Mesenchymal stem cell (in vitro differentiated cells and primary cell): ENCODE results near the gene SPAAR.
A peak's percentile ranks its signal among the peaks of the same experiment; 100 is the strongest.
"Not testable (repeated sequence)": the region's sequence is repeated elsewhere in the genome, so short reads cannot be mapped to it uniquely, and the experiment has no call there.

ENCODE experiments used
- DNase-seq: peaks from one replicate; pipeline ENCODE4 v3.0.0-alpha.2; 2013
- H2AFZ ChIP-seq: one replicate; pipeline ENCODE4 v1.6.1; 2013; ENCODE audit warnings: low read depth, mild to moderate bottlenecking, control low read depth, inconsistent platforms, low read length, moderate library complexity
- H2AK5ac ChIP-seq: 2 replicates; pipeline ENCODE4 v1.6.1; 2013; ENCODE audit warnings: low read length, moderate library complexity, mild to moderate bottlenecking, inconsistent platforms; ENCODE audit not compliant: severe bottlenecking
- H2BK120ac ChIP-seq: one replicate; pipeline ENCODE4 v1.6.1; 2013; ENCODE audit warnings: low read depth, mild to moderate bottlenecking, inconsistent platforms, low read length, moderate library complexity
- H2BK12ac ChIP-seq, 2 experiments: one replicate each; pipeline ENCODE4 v1.6.1; 2013; ENCODE audit warnings: inconsistent platforms in 2 of 2, low read length in 2 of 2, mild to moderate bottlenecking in 2 of 2, moderate library complexity in 2 of 2, control low read depth in 1 of 2
- H2BK15ac ChIP-seq: one replicate; pipeline ENCODE4 v1.6.1; 2013; ENCODE audit warnings: mild to moderate bottlenecking, low read depth, inconsistent platforms; ENCODE audit not compliant: poor library complexity, severe bottlenecking
- H2BK5ac ChIP-seq: 2 replicates; pipeline ENCODE4 v1.6.1; 2013; ENCODE audit warnings: low read depth, mild to moderate bottlenecking, low read length, control low read depth, inconsistent platforms; ENCODE audit not compliant: poor library complexity, severe bottlenecking
- H3K14ac ChIP-seq, 2 experiments: one replicate each; pipeline ENCODE4 v1.6.1; 2013; ENCODE audit warnings: inconsistent platforms in 2 of 2, low read length in 2 of 2, control low read depth in 1 of 2, mild to moderate bottlenecking in 1 of 2, moderate library complexity in 1 of 2
- H3K18ac ChIP-seq, 2 experiments: one replicate each; pipeline ENCODE4 v1.6.1; 2013; ENCODE audit warnings: inconsistent platforms in 2 of 2, low read length in 2 of 2, control low read depth in 1 of 2, low read depth in 1 of 2, mild to moderate bottlenecking in 1 of 2
- H3K23ac ChIP-seq, 2 experiments: one replicate each; pipeline ENCODE4 v1.6.1; 2013; ENCODE audit warnings: inconsistent platforms in 2 of 2, low read length in 2 of 2, mild to moderate bottlenecking in 2 of 2, moderate library complexity in 2 of 2, control low read depth in 1 of 2
- H3K27ac ChIP-seq: 2 replicates; pipeline ENCODE4 v1.5.1; 2013; ENCODE audit warnings: mild to moderate bottlenecking, moderate library complexity, low read length, control low read depth, inconsistent platforms; ENCODE audit not compliant: poor library complexity, severe bottlenecking
- H3K27me3 ChIP-seq, 2 experiments: 2 replicates each; pipeline versions ENCODE4 v1.6.1 to v1.7.0; 2013; ENCODE audit warnings: low read length in 2 of 2, mild to moderate bottlenecking in 2 of 2, moderate library complexity in 2 of 2, control low read depth in 1 of 2, inconsistent platforms in 1 of 2; ENCODE audit not compliant: control insufficient read depth in 1 of 2, insufficient read depth in 1 of 2
- H3K36me3 ChIP-seq, 2 experiments: 2 replicates each; pipeline versions ENCODE4 v1.6.1 to v1.7.0; 2013; ENCODE audit warnings: low read length in 2 of 2, control low read depth in 1 of 2, inconsistent platforms in 1 of 2, low read depth in 1 of 2, mild to moderate bottlenecking in 1 of 2; ENCODE audit not compliant: insufficient read depth in 2 of 2, control insufficient read depth in 1 of 2
- H3K4ac ChIP-seq, 2 experiments: one replicate each; pipeline ENCODE4 v1.6.1; 2013; ENCODE audit warnings: inconsistent platforms in 2 of 2, low read length in 2 of 2, mild to moderate bottlenecking in 2 of 2, moderate library complexity in 2 of 2, control low read depth in 1 of 2, low read depth in 1 of 2
- H3K4me1 ChIP-seq: 2 replicates; pipeline ENCODE4 v1.6.1; 2013; ENCODE audit warnings: low read depth, low read length, control low read depth; ENCODE audit not compliant: control insufficient read depth, insufficient read depth
- H3K4me2 ChIP-seq: 2 replicates; pipeline ENCODE4 v1.6.1; 2013; ENCODE audit warnings: low read length, mild to moderate bottlenecking, inconsistent platforms; ENCODE audit not compliant: poor library complexity, severe bottlenecking
- H3K4me3 ChIP-seq, 2 experiments: 2 replicates each; pipeline versions ENCODE4 v1.5.1 to v1.7.0; 2013; ENCODE audit warnings: low read length in 2 of 2, mild to moderate bottlenecking in 2 of 2, control low read depth in 1 of 2, low read depth in 1 of 2; ENCODE audit not compliant: insufficient read depth in 1 of 2
- H3K79me1 ChIP-seq: replicated peaks from 2 replicates; pipeline ENCODE4 v1.6.1; 2013; ENCODE audit warnings: mild to moderate bottlenecking, control low read depth, low read length, inconsistent platforms; ENCODE audit not compliant: poor library complexity, severe bottlenecking
- H3K9ac ChIP-seq: 2 replicates; pipeline ENCODE4 v1.7.0; 2013; ENCODE audit warnings: mild to moderate bottlenecking, low read length, moderate library complexity
- H3K9me3 ChIP-seq: 2 replicates; pipeline ENCODE4 v1.7.0; 2013; ENCODE audit warnings: mild to moderate bottlenecking, low read length; ENCODE audit not compliant: control insufficient read depth
- H4K8ac ChIP-seq: one replicate; pipeline ENCODE4 v1.6.1; 2013; ENCODE audit warnings: inconsistent platforms, mild to moderate bottlenecking, low read length, moderate library complexity
- H4K91ac ChIP-seq: one replicate; pipeline ENCODE4 v1.6.1; 2013; ENCODE audit warnings: mild to moderate bottlenecking, low read length, inconsistent platforms
- whole genome bisulfite sequencing: methylation state at CpG from one replicate; pipeline ENCODE4 v1.1.7; 2013; ENCODE audit warnings: mixed read lengths; 5-methylcytosine and 5-hydroxymethylcytosine counted together

Gene SPAAR

DNA sequence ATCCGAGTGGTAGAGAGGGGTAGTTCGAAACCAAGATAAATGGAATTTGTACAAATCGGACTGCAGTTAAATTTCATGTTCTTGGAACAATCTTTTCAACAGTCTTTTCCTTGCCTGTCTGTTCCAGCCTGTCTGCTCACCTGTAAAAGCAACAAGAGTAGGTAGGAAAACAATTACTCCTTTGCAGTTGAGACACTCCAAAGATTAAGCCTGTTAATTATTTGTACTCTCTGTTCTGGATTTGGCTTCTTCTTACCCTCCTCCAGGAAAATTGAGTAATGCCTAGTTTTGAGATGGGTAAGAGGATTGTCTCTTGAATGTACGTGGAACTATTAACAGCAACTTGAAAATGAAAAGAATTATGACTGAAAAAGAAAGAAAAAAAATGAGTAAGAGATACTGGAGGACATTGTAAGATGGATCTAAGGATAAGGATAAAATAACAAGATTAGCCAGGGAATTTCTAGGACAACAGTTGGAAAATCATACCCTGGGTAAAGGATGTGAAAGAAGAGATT, 24.3 kb downstream of the SPAAR start:
- WGBS = 90% methylated on average over 4 of the region's 4 CpGs
- no peaks in the 10 kb centered on the region for H3K9me3 ChIP-seq
- H3K36me3 ChIP-seq = no peaks in the 10 kb centered on the region
- H4K8ac ChIP-seq = no peak overlapping the region
- H3K27ac ChIP-seq = no peak overlapping the region
- H2AFZ ChIP-seq = no peak overlapping the region
- H2BK5ac ChIP-seq = no peak overlapping the region
- H3K4me3 ChIP-seq = no peak overlapping the region
- no peaks in the 10 kb centered on the region for H3K27me3 ChIP-seq
- no peak overlapping the region for H3K23ac ChIP-seq
- H3K18ac ChIP-seq = no peak overlapping the region
- no peak overlapping the region for H3K9ac ChIP-seq
- H3K4me1 ChIP-seq = peaks cover 5% of the 10 kb centered on the region
- H3K14ac ChIP-seq = no peak overlapping the region
- H2BK120ac ChIP-seq = no peak overlapping the region
- H2BK15ac ChIP-seq = no peak overlapping the region
- H3K4ac ChIP-seq = no peak overlapping the region
- no peak overlapping the region for H2AK5ac ChIP-seq
- no peak overlapping the region for H3K4me2 ChIP-seq
- no peak overlapping the region for H2BK12ac ChIP-seq
- no peaks in the 10 kb centered on the region for H3K79me1 ChIP-seq
- H4K91ac ChIP-seq = no peak overlapping the region
- no peak for DNase-seq

DNA sequence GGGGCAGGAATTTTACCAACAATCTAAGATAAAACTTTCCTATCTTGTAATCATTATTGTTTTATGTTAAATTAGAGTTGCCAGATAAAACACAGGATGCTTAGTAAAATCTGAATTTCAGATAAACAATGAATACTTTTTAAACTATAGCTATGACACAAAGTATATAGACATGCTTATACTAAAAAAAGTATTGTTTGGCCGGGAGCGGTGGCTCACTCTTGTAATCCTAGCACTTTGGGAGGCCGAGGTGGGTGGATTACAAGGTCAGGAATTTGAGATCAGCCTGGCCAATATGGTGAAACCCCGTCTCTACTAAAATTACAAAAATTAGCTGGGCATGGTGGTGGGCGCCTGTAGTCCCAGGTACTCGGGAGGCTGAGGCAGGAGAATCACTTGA, 24.8 kb downstream of the SPAAR start:
- H3K9ac ChIP-seq, H2BK5ac ChIP-seq, H3K27ac ChIP-seq, H2BK15ac ChIP-seq, H3K4me2 ChIP-seq, H3K23ac ChIP-seq, H2BK120ac ChIP-seq, H3K79me1 ChIP-seq, DNase-seq, H3K4me3 ChIP-seq, H4K91ac ChIP-seq, H3K4ac ChIP-seq, H3K14ac ChIP-seq, H3K36me3 ChIP-seq, H2BK12ac ChIP-seq, H2AFZ ChIP-seq, H4K8ac ChIP-seq, H3K4me1 ChIP-seq, H3K27me3 ChIP-seq, H2AK5ac ChIP-seq, H3K18ac ChIP-seq, H3K9me3 ChIP-seq: not testable (repeated sequence)
- WGBS = 95% methylated on average over 6 of the region's 6 CpGs

- H3K14ac ChIP-seq = no peak overlapping the region
- H2BK5ac ChIP-seq = no peak overlapping the region
- H4K8ac ChIP-seq = no peak overlapping the region
- H2AK5ac ChIP-seq = peak overlapping the region; percentile 49
- no peaks in the 10 kb centered on the region for H3K9me3 ChIP-seq
- no peak overlapping the region for H2BK120ac ChIP-seq
- H2BK15ac ChIP-seq = no peak overlapping the region
- no peak overlapping the region for H3K9ac ChIP-seq
- no peaks in the 10 kb centered on the region for H3K79me1 ChIP-seq
- H3K4me2 ChIP-seq = no peak overlapping the region
- H2AFZ ChIP-seq = no peak overlapping the region
- H3K4me3 ChIP-seq = no peak overlapping the region
- no peak overlapping the region for H3K4ac ChIP-seq
- no peak overlapping the region for H3K23ac ChIP-seq
- WGBS = 92% methylated on average over 3 of the region's 4 CpGs
- H4K91ac ChIP-seq = no peak overlapping the region
- no peak overlapping the region for H2BK12ac ChIP-seq
- no peak overlapping the region for H3K27ac ChIP-seq
- H3K18ac ChIP-seq = no peak overlapping the region
- H3K36me3 ChIP-seq = no peaks in the 10 kb centered on the region
- no peaks in the 10 kb centered on the region for H3K27me3 ChIP-seq
- DNase-seq = no peak
- H3K4me1 ChIP-seq = peaks cover 5% of the 10 kb centered on the region
These were observed 26.0 kb downstream of the SPAAR start for GRCh38 chr9:35935261-35935660.

DNA sequence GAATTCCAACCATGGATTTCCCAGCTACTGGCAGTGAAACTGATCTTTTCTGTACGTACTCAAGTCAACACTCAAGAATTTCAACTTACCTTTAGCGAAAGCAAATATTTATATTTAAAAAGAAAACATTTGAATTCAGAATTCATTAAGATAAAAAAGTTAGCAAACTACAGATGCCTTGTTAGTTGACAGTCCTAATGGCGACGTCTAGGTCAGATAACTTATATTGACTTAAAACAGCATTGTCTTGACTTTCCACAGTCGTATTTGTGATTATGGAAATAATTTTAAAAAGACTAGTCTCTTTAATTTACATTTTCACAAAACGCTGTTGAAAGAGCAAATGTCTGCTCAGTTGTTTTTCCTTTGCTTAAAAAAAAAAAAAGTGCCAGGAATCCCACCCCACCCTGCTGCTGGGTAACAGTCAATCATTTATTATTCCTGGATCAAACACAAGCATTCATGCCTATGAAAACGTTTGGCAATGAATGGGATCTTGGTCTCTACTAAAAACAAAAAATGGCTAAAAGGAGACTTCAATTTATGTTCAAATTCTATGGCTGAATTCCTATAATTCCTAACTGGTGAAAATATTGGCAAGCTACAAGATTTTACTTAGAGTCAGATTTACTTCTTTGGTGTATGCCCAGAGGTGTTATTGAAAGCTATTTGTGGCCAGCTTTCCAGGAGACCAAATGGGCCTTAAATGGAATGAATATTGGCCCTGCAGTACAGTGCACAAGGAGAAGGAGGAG, 26.6 kb downstream of the SPAAR start:
- Histone ChIP-seq H3K9me3 (no peaks in the 10 kb centered on the region), H4K8ac (no peak overlapping the region), H2BK12ac (no peak overlapping the region), H3K18ac (no peak overlapping the region), H3K27ac (peak overlapping the region; percentile 60), H3K79me1 (no peaks in the 10 kb centered on the region), H2BK120ac (no peak overlapping the region), H3K14ac (no peak overlapping the region), H3K4ac (no peak overlapping the region), H3K23ac (no peak overlapping the region), H3K9ac (no peak overlapping the region), H3K36me3 (no peaks in the 10 kb centered on the region), H2BK15ac (no peak overlapping the region), H2BK5ac (no peak overlapping the region), H4K91ac (no peak overlapping the region), H2AK5ac (no peak overlapping the region), H2AFZ (no peak overlapping the region), H3K4me3 (no peak overlapping the region), H3K4me2 (no peak overlapping the region), H3K4me1 (peaks cover 5% of the 10 kb centered on the region), H3K27me3 (no peaks in the 10 kb centered on the region)
- WGBS = 100% methylated on average over 3 of the region's 7 CpGs
- DNase-seq = no peak
